T47D (cell line): ENCODE results near the gene CLTRN.

Experiments used
- DNase-seq, 2 experiments: peaks; one replicate each; pipeline versions ENCODE4 v3.0.0 to v3.0.0-alpha.2; 2011 to 2012; ENCODE audit warnings: low read depth in 1 of 2, low spot score in 1 of 2
- JUND ChIP-seq: IDR thresholded peaks from 2 replicates; pipeline ENCODE4 v1.6.1; 2012; ENCODE audit warnings: low read depth
- in situ Hi-C: cut with HindIII; loops from 2 replicates; pipeline ENCODE4 v1.10.0; 2016; ENCODE audit warnings: low sequenced_read_pairs, low pct_unique_long_range_greater_than_20kb

Gene CLTRN

DNA sequence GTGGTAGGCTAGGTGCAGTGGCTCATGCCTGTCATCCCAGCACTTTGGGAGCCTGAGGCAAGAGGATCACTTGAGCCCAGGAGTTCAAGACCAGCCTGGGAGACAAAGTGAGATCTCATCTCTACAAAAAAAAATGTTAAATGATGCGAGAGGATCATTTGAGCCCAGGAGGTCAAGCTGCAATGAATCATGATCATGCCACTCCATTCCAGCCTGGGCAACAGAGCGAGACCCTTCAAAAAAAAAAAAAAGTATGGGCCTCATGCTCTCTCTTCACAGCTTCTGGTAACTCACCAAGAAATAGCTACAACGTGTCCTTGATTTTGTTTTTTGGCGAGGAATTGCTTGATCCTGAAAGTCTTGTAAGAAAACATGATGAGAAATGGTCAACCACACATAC lies 65.1 kb downstream of the CLTRN start:
- in situ Hi-C loops, result no loop called here
- no peak for DNase-seq
- TF ChIP-seq JUND, result no peak

DNA sequence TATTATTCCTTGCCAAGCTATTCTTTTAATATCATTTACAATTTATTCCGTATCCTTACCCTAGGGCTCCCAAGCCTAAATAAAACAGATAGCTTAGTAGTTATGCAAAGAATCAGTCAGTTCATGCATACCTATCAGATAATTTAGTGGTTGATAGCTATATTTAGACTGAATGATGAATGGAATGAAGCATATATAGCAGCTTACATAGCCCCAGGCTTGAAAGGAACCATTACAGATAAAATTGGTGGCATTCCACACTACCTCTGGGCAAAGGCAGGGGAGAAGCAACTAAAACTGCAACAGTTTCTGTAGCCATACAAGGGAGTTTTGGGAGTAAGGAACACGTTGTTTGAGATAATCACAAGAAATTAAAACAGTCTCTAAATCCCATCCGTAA lies 66.6 kb downstream of the CLTRN start:
- TF ChIP-seq JUND, result no peak; the same call in 1 of the 2 replicates
- DNase-seq, result no peak
- in situ Hi-C loops, result no loop called here

DNA sequence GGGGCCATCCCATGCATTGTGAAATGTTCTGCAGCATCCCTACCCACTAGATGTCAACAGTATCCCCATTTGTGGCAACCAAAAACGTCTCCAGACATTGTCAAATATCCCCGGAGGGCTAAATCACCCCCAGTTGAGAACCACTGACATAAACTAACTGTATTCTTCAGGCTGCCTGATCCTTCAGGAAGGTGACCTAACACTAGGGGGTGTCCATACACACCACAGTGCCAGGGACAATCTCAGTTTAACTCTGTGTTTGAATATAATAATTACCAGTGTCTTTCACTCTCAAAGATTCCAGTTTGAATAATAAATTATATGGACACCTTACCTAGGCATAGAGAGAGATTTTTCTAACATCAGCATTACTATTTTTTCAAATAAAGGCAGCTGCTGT lies 70.2 kb downstream of the CLTRN start:
- peak; percentile 25 to 39 for DNase-seq
- in situ Hi-C loops, result no loop called here
- no peak for TF ChIP-seq JUND

DNA sequence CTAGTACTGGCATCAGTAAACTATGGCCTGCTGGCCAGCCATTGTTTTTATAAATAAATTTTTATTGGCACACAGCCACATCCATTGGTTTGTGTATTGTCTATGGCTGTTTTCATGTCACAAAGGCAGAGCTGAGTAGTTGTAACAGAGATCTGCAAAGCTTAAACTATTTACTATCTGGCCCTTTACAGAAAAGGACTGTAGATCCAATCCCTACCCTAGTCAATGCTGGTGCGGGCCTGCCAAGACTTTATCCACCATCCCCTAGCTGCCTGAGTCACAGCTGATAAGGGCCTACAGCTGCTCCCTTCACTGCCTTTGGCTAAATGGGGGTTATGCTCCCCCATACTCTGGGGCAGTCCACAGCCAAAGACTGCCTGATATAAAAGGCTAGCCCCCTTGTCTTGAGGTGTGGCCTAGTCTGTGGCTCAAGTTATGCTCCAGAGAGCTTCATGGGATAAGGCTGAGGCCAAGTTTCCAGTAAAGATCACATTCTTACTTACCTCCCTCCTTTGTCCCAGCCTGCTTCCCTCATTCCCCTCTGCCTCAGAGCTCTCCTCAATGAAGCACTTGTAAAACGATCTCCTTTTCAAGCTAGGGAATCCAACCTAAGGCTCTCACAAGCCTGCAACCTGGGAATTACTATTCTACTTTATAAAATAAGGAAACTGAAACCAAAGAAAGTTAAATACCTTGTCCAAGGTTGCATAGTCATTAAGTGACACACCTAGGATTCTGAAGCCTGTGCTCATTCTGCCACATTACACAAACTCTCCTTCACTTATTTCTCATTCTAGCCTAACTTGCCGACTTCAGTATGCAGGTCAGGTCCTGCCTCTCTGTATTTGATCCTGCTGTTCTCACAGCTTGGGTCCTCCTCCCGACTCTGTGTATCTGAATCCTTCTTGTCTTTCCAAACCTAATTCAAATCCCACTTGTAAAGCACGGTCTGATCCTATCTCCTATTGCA lies 84.5 kb downstream of the CLTRN start:
- in situ Hi-C loops, result no loop called here
- no peak for TF ChIP-seq JUND
- DNase-seq, result no peak
